Neutrophil (primary cell): ENCODE results near the gene CLINT1.
A peak's percentile ranks its signal among the peaks of the same experiment; 100 is the strongest.

ENCODE experiments used
- H3K27ac ChIP-seq: fragments of 200-600 bp; sonication (generic); 2 replicates; pipeline ENCODE4 v1.5.1; 2016; ENCODE audit warnings: mild to moderate bottlenecking, moderate library complexity
- H3K27me3 ChIP-seq: fragments of 200-600 bp; sonication (generic); 2 replicates; pipeline ENCODE4 v1.6.0; 2016; ENCODE audit warnings: mild to moderate bottlenecking
- H3K36me3 ChIP-seq: fragments of 200-600 bp; sonication (generic); 2 replicates; pipeline ENCODE4 v1.5.1; 2017
- H3K4me1 ChIP-seq, 2 experiments: fragments of 200-600 bp in 1 of 2; sonication (generic) in 1 of 2; 1 replicate in 1 of 2; 2 replicates in 1 of 2; pipeline versions ENCODE4 v1.5.1 to v1.6.1; 2013 to 2016; ENCODE audit warnings: low read depth in 1 of 2, low read length in 1 of 2, mild to moderate bottlenecking in 1 of 2, moderate library complexity in 1 of 2; ENCODE audit not compliant: control insufficient read depth in 1 of 2, insufficient read depth in 1 of 2
- H3K4me3 ChIP-seq, 2 experiments: fragments of 200-600 bp in 1 of 2; sonication (generic) in 1 of 2; 1 replicate in 1 of 2; 2 replicates in 1 of 2; pipeline ENCODE4 v1.5.1; 2013 to 2016; ENCODE audit warnings: low read depth in 1 of 2, low read length in 1 of 2, mild to moderate bottlenecking in 1 of 2, moderate library complexity in 1 of 2
- H3K9me3 ChIP-seq: fragments of 200-600 bp; sonication (generic); 2 replicates; pipeline ENCODE4 v1.5.1; 2016
- TF ChIP-seq, protein P1 (sequence below): fragments of 200-600 bp; sonication (generic); IDR thresholded peaks from 2 replicates; pipeline ENCODE4 v1.5.1; 2016; ENCODE audit warnings: antibody characterized with exemption

CLINT1 gene

DNA sequence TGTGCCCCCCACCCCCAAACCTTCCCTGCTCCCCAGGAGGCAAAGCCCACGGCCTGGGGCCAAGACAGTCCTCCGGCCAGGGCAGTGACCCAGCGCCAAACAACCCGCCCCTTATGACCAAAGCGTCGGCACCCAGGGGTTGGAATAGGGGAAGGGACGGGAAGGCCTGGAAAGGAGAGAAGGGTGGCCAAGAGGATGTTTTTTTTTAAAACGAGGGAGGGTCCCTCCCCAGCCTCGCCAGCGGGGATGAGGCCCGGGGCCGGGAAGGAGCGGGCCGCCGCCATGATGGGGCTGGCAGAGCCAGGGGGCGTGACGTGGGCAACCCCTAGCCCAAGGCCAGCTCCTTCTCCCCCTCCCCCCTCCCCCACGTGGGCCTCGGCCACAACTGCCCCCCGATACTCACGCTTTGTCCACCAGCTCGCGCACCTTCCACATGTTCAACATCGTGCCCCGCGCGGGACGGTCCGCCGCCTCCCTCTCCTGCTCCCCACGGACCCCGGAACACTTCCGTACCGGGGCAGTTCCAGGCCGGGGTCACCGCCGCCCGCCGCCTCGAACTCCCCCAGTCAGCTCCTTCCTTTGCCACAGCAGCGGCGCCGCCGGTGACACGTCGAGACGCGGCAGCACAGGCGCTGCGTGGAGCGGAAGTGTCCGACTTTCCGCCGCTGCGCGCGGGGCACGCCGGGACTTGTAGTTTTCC lies at the start of gene CLINT1:
CLINT1 (minus strand) TSS at position 619 of the 700 bp plus-strand sequence; CDS start at position 444, 175 bp downstream.
- Histone ChIP-seq H3K27ac (peak within 1 kb of the TSS; percentile 93), H3K27me3 (no peaks in the 10 kb centered on the region), H3K4me1 (peaks cover 83 to 85% of the 10 kb centered on the region in 2 experiments), H3K4me3 (peak within 1 kb of the TSS; percentile 69 to 89), H3K36me3 (no peaks in the 10 kb centered on the region), H3K9me3 (no peaks in the 10 kb centered on the region)
- TF ChIP-seq, protein P1, sequence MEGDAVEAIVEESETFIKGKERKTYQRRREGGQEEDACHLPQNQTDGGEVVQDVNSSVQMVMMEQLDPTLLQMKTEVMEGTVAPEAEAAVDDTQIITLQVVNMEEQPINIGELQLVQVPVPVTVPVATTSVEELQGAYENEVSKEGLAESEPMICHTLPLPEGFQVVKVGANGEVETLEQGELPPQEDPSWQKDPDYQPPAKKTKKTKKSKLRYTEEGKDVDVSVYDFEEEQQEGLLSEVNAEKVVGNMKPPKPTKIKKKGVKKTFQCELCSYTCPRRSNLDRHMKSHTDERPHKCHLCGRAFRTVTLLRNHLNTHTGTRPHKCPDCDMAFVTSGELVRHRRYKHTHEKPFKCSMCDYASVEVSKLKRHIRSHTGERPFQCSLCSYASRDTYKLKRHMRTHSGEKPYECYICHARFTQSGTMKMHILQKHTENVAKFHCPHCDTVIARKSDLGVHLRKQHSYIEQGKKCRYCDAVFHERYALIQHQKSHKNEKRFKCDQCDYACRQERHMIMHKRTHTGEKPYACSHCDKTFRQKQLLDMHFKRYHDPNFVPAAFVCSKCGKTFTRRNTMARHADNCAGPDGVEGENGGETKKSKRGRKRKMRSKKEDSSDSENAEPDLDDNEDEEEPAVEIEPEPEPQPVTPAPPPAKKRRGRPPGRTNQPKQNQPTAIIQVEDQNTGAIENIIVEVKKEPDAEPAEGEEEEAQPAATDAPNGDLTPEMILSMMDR, result peak; percentile 24

DNA sequence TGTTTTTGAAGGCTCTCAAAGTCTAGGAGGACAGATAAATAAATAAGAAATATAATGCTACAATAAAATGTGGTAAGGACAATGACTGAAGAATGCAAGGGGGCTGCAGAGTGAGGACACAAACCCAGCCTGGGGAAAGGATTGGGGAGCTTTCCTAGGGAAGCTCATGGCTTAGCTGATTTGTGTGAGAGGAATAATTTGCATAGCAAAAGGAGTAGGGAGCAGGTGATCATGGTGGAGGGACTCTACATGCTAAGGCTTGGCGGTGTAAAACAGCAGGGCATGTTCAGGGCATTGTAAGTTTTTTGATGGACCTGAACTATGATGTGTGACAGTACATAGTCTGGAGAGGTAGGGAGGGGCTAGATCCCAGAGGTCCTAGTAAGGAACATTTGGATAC lies 49.5 kb upstream of the CLINT1 start:
- Histone ChIP-seq H3K4me3 (no peak overlapping the region), H3K36me3 (no peaks in the 10 kb centered on the region), H3K9me3 (no peaks in the 10 kb centered on the region), H3K27me3 (no peaks in the 10 kb centered on the region), H3K27ac (no peak overlapping the region), H3K4me1 (peaks cover 11 to 12% of the 10 kb centered on the region in 2 experiments)
- TF ChIP-seq, protein P1, result no peak

DNA sequence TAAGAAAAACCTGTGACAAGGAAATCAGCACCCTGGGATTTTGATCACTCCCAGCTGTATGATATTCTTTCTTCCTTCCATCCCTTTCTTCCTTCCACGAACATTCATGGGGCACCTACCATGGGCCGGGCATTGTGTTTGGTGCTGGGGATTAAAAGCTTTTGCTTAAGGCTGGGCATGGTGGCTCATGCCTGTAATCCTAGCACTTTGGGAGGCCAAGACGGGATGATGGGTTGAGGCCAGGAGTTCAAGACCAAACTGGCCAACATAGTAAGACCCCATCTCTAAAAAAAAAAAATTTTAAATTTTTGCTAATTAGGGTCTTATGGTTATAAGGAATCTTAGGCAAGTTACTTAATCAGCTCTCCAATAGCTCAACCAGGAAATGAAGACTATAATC lies 48.5 kb upstream of the CLINT1 start:
- no peaks in the 10 kb centered on the region for H3K27me3 ChIP-seq
- TF ChIP-seq, protein P1, result no peak
- H3K27ac ChIP-seq, result no peak overlapping the region
- H3K9me3 ChIP-seq, result no peaks in the 10 kb centered on the region
- H3K36me3 ChIP-seq, result no peaks in the 10 kb centered on the region
- no peak overlapping the region for H3K4me3 ChIP-seq
- peaks cover under 1 to 2% of the 10 kb centered on the region in 2 experiments for H3K4me1 ChIP-seq

- Histone ChIP-seq H3K27ac (no peak overlapping the region), H3K9me3 (no peaks in the 10 kb centered on the region), H3K27me3 (no peaks in the 10 kb centered on the region), H3K4me3 (no peak overlapping the region), H3K36me3 (no peaks in the 10 kb centered on the region), H3K4me1 (no peaks in the 10 kb centered on the region)
- TF ChIP-seq, protein P1, result no peak
These were observed 44.1 kb upstream of the CLINT1 start for GRCh38 chr5:157903117-157903450.

- TF ChIP-seq, protein P1, result no peak
- no peaks in the 10 kb centered on the region for H3K36me3 ChIP-seq
- no peaks in the 10 kb centered on the region for H3K27me3 ChIP-seq
- H3K9me3 ChIP-seq, result no peaks in the 10 kb centered on the region
- peaks cover 3 to 4% of the 10 kb centered on the region in 2 experiments for H3K4me1 ChIP-seq
- no peak overlapping the region for H3K27ac ChIP-seq
- no peak overlapping the region for H3K4me3 ChIP-seq
These were observed 43.6 kb upstream of the CLINT1 start for GRCh38 chr5:157902449-157903116.
